Neuronal stem cell (in vitro differentiated cells): ENCODE data around the gene FAM181A.

ENCODE experiments used
- DNase-seq: peaks from one replicate; pipeline ENCODE4 v3.0.0-alpha.2; 2013; ENCODE audit warnings: low spot score
- H2AFZ ChIP-seq: one replicate; pipeline ENCODE4 v1.6.1; 2013; ENCODE audit warnings: mild to moderate bottlenecking, low read length, inconsistent platforms
- H2AK5ac ChIP-seq: 2 replicates; pipeline ENCODE4 v1.6.1; 2013; ENCODE audit warnings: low read depth, mild to moderate bottlenecking, inconsistent platforms, low read length, moderate library complexity, mixed read lengths
- H2BK120ac ChIP-seq: 2 replicates; pipeline ENCODE4 v1.6.1; 2013; ENCODE audit warnings: low read depth, mild to moderate bottlenecking, inconsistent platforms, low read length, moderate library complexity, mixed read lengths
- H2BK12ac ChIP-seq: one replicate; pipeline ENCODE4 v1.6.1; 2013; ENCODE audit warnings: low read length, inconsistent platforms
- H2BK15ac ChIP-seq: 2 replicates; pipeline ENCODE4 v1.6.1; 2013; ENCODE audit warnings: mild to moderate bottlenecking, low read length, inconsistent platforms, mixed read lengths
- H2BK5ac ChIP-seq: one replicate; pipeline ENCODE4 v1.6.1; 2013; ENCODE audit warnings: inconsistent platforms, mild to moderate bottlenecking, low read length, moderate library complexity
- H3K14ac ChIP-seq: one replicate; pipeline ENCODE4 v1.6.1; 2013; ENCODE audit warnings: low read length, inconsistent platforms
- H3K18ac ChIP-seq: 2 replicates; pipeline ENCODE4 v1.6.1; 2013; ENCODE audit warnings: low read length, inconsistent platforms
- H3K23ac ChIP-seq: 2 replicates; pipeline ENCODE4 v1.6.1; 2013; ENCODE audit warnings: low read depth, mild to moderate bottlenecking, mixed read lengths, low read length, inconsistent platforms; ENCODE audit not compliant: poor library complexity
- H3K27ac ChIP-seq: replicated peaks from 3 replicates; pipeline ENCODE4 v1.5.1; 2013; ENCODE audit warnings: low read length, inconsistent platforms
- H3K27me3 ChIP-seq, 3 experiments: 2 replicates each; pipeline ENCODE4 v1.6.1; 2013; ENCODE audit warnings: low read length in 3 of 3, mild to moderate bottlenecking in 2 of 3, inconsistent platforms in 1 of 3, low read depth in 1 of 3, mixed read lengths in 1 of 3, moderate library complexity in 1 of 3; ENCODE audit not compliant: control insufficient read depth in 3 of 3, insufficient read depth in 3 of 3
- H3K36me3 ChIP-seq, 2 donors: replicated peaks in 1 of 2; 2 replicates each; pipeline ENCODE4 v1.6.1; 2013; ENCODE audit warnings: low read length in 2 of 2; ENCODE audit not compliant: control insufficient read depth in 2 of 2, insufficient read depth in 2 of 2
- H3K4ac ChIP-seq: 2 replicates; pipeline ENCODE4 v1.6.1; 2013; ENCODE audit warnings: inconsistent platforms, mild to moderate bottlenecking, low read length, moderate library complexity
- H3K4me1 ChIP-seq, 2 donors: 1 replicate in 1 of 2; 2 replicates in 1 of 2; pipeline ENCODE4 v1.6.1; 2013; ENCODE audit warnings: low read length in 2 of 2, low read depth in 1 of 2; ENCODE audit not compliant: control insufficient read depth in 2 of 2, insufficient read depth in 1 of 2
- H3K4me2 ChIP-seq: one replicate; pipeline ENCODE4 v1.6.1; 2013; ENCODE audit warnings: mild to moderate bottlenecking, low read length, inconsistent platforms; ENCODE audit not compliant: insufficient read depth, poor library complexity, severe bottlenecking
- H3K4me3 ChIP-seq, 2 donors: 2 replicates each; pipeline ENCODE4 v1.5.1; 2013; ENCODE audit warnings: low read length in 2 of 2, mild to moderate bottlenecking in 2 of 2, inconsistent platforms in 1 of 2, moderate library complexity in 1 of 2
- H3K79me1 ChIP-seq: one replicate; pipeline ENCODE4 v1.6.1; 2013; ENCODE audit warnings: low read depth, mild to moderate bottlenecking, inconsistent platforms, low read length, moderate library complexity
- H3K9ac ChIP-seq: one replicate; pipeline ENCODE4 v1.6.1; 2013; ENCODE audit warnings: mild to moderate bottlenecking, low read depth, low read length, inconsistent platforms; ENCODE audit not compliant: poor library complexity
- H3K9me3 ChIP-seq, 2 donors: replicated peaks in 1 of 2; 2 replicates each; pipeline versions ENCODE3 to v1.6.1; 2013; ENCODE audit warnings: low read length in 2 of 2, mild to moderate bottlenecking in 2 of 2, inconsistent platforms in 1 of 2, low read depth in 1 of 2, mixed read lengths in 1 of 2, moderate library complexity in 1 of 2; ENCODE audit not compliant: control insufficient read depth in 2 of 2, insufficient read depth in 1 of 2
- H4K8ac ChIP-seq: one replicate; pipeline ENCODE4 v1.6.1; 2013; ENCODE audit warnings: low read depth, mild to moderate bottlenecking, inconsistent platforms, low read length, moderate library complexity
- H4K91ac ChIP-seq: one replicate; pipeline ENCODE4 v1.6.1; 2013; ENCODE audit warnings: low read length, low read depth, mild to moderate bottlenecking, inconsistent platforms; ENCODE audit not compliant: poor library complexity
- WGBS, 2 donors: extraction: QIAGEN DNeasy Blood & Tissue Kit; methylation state at CpG; one replicate each; pipeline ENCODE4 v1.1.7; 2013; ENCODE audit warnings: missing lambda C conversion rate in 2 of 2, mixed read lengths in 1 of 2; ENCODE audit not compliant: insufficient read length in 2 of 2, insufficient replicate concordance in 1 of 2; ENCODE audit errors: extremely low coverage in 2 of 2; 5-methylcytosine and 5-hydroxymethylcytosine counted together

The FAM181A gene

GRCh38 chr14:93906341-93907329 lies 20.5 kb upstream of the FAM181A start:
- Histone ChIP-seq H3K4me3 (peak overlapping the region in 1 of 2 donors; percentile 3), H3K79me1 (no peaks in the 10 kb centered on the region), H2AFZ (peak overlapping the region; percentile 81), H3K9ac (peak overlapping the region; percentile 9), H3K36me3 (no peaks in the 10 kb centered on the region), H2BK12ac (no peak overlapping the region), H3K27ac (no peak overlapping the region), H2BK120ac (no peak overlapping the region), H3K23ac (no peak overlapping the region), H4K91ac (peak overlapping the region; percentile 9), H3K9me3 (peaks cover 0 to 2% of the 10 kb centered on the region in 2 donors), H3K4ac (no peak overlapping the region), H3K18ac (peak overlapping the region; percentile 88), H2BK15ac (peak overlapping the region; percentile 55), H2BK5ac (no peak overlapping the region), H3K4me1 (peaks cover 0 to 3% of the 10 kb centered on the region in 2 donors), H3K4me2 (no peak overlapping the region), H3K14ac (no peak overlapping the region), H2AK5ac (peak overlapping the region; percentile 81), H4K8ac (peak overlapping the region; percentile 70), H3K27me3 (peaks cover 0 to 3% (median 0%) of the 10 kb centered on the region in 3 experiments)
- no CpG with 5 or more reads among the region's 15 CpGs for WGBS, 2 donors
- DNase-seq, result peak; percentile 57

GRCh38 chr14:93909429-93910128 lies 17.6 kb upstream of the FAM181A start:
- Histone ChIP-seq H3K18ac (no peak overlapping the region), H3K4me2 (no peak overlapping the region), H2BK5ac (no peak overlapping the region), H3K4ac (no peak overlapping the region), H2BK15ac (no peak overlapping the region), H2AFZ (no peak overlapping the region), H3K79me1 (no peaks in the 10 kb centered on the region), H3K14ac (no peak overlapping the region), H2BK120ac (no peak overlapping the region), H2AK5ac (no peak overlapping the region), H3K4me1 (peaks cover 0 to 1% of the 10 kb centered on the region in 2 donors), H4K8ac (no peak overlapping the region), H2BK12ac (no peak overlapping the region), H3K27ac (no peak overlapping the region), H3K9me3 (peaks cover 0 to 3% of the 10 kb centered on the region in 2 donors), H3K4me3 (no peak overlapping the region), H3K9ac (no peak overlapping the region), H3K23ac (no peak overlapping the region), H4K91ac (no peak overlapping the region), H3K36me3 (no peaks in the 10 kb centered on the region), H3K27me3 (peaks cover 0 to 3% (median 0%) of the 10 kb centered on the region in 3 experiments)
- WGBS, 2 donors, result no CpG with 5 or more reads among the region's 5 CpGs
- DNase-seq, result no peak

GRCh38 chr14:93911975-93912615 lies 15.0 kb upstream of the FAM181A start:
- Histone ChIP-seq H3K79me1 (no peaks in the 10 kb centered on the region), H3K18ac (no peak overlapping the region), H2BK15ac (no peak overlapping the region), H3K14ac (no peak overlapping the region), H2BK12ac (no peak overlapping the region), H3K27me3 (no peaks in the 10 kb centered on the region), H2AFZ (no peak overlapping the region), H3K36me3 (no peaks in the 10 kb centered on the region), H4K8ac (no peak overlapping the region), H3K4me2 (no peak overlapping the region), H3K9ac (no peak overlapping the region), H3K27ac (no peak overlapping the region), H3K23ac (no peak overlapping the region), H3K9me3 (peaks cover 0 to 6% of the 10 kb centered on the region in 2 donors), H2BK120ac (no peak overlapping the region), H3K4ac (no peak overlapping the region), H3K4me3 (no peak overlapping the region), H2AK5ac (peak overlapping the region; percentile 13), H4K91ac (no peak overlapping the region), H2BK5ac (no peak overlapping the region), H3K4me1 (peaks cover 0 to 2% of the 10 kb centered on the region in 2 donors)
- no peak for DNase-seq
- no CpG with 5 or more reads among the region's 5 CpGs for WGBS, 2 donors
